ENCODE data around the gene USP54.

- TF ChIP-seq CTCF (IDR thresholded peaks at IDR 0.05): no peak
- no peak for TF ChIP-seq POLR2A (IDR thresholded peaks at IDR 0.05)
Measured at GRCh38 chr10:73459683-73460314, 131.3 kb downstream of the USP54 start.

Data from esophagus squamous epithelium (tissue), 4 donors.